Vein endothelial cell (primary cell): Measurements from ENCODE around the gene EXOC3L4. TPM values are rescaled to one million over a fixed set of nuclear protein-coding genes. Genes with fewer than 3 reads are reported as not detected.

Source experiments
- total RNA-seq: library from RNA; depleted of rRNA; stranded (reverse); fragments of >200 nt; gene quantifications from 2 replicates; pipeline ENCODE4 v1.2.3, GENCODE V29; 2012

The EXOC3L4 gene
- total RNA-seq = not detected in 2 replicates

GRCh38 chr14:103094406-103095209, at the start of gene EXOC3L4:
Gene EXOC3L4, plus strand, starts transcription at chr14:103094725. Its CDS starts 5,495 bp downstream, at chr14:103100220.

GRCh38 chr14:103057372-103058163, 37.0 kb upstream of the EXOC3L4 start, which contains the start of gene CDC42BPB:
Gene CDC42BPB, minus strand, starts transcription at chr14:103057549. Its CDS starts 376 bp downstream, at chr14:103057173.

DNA sequence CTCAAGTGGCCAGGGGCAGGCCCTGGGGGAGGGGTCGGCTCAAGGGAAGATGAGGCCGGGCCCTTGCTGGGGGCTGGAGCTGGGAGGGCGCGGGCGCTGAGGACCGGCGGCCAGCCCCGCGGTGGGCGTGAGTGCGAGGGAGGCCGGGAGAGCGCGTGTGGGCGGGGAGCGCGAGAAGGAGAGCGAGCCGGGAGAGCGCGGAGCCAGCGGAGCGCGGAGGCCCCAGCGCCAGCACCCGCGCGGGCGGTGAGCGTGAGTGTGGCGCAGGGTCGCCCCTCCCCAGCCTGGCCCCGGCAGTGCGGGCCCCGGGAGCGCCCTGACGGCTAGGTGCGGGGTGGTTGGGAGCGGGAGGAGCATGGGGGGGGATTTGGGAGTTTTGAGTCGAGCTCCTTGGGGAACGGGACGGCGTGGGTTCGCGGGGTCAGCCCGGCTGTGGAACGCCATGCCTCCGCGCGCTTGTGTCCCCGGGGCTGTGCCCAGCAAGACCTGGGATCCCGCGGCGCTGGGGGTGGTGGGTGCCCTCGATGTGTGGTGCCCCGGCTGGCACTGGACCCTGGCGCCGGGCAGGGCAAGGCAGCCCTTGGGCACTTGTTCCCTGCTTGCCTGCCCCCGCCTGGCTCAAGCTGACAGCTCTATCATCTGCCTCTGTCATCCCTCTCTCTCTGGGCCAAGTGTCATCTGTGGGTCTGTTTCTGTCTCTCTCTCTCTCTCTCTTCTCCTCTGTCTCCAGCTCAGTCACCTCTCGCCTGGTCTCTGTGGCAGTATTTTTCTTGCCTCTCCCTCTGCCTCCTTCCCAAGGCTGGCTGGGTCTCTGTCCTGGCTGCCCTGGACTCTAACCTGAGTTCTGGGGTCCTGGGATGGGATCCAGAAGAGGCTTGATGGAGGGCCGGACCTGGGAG, 10.3 kb upstream of the EXOC3L4 start, which contains the start of gene LBHD2:
Gene LBHD2, plus strand, starts transcription at position 190 of the 899 bp plus-strand sequence. CDS start 1,803 bp downstream, outside the sequence.

GRCh38 chr14:103122947-103123633, 28.6 kb downstream of the EXOC3L4 start, which contains the start of gene TNFAIP2:
Gene TNFAIP2, plus strand, starts transcription at chr14:103123461. Its CDS starts 2,997 bp downstream, at chr14:103126458.

Other genes with a start within 250 kb of the EXOC3L4 start
- 0.10 and 0.33 TPM in 2 replicates for gene AMN, start 172.1 kb upstream of the EXOC3L4 start, total RNA-seq
- 130 and 169 TPM in 2 replicates for gene CDC42BPB, start 37.2 kb upstream of the EXOC3L4 start, total RNA-seq
- gene LBHD2, start 10.5 kb upstream of the EXOC3L4 start, total RNA-seq = not detected in 2 replicates
- gene TNFAIP2, start 28.7 kb downstream of the EXOC3L4 start, total RNA-seq = 75.9 and 95.0 TPM in 2 replicates
- 159 and 217 TPM in 2 replicates for gene EIF5, start 239.5 kb downstream of the EXOC3L4 start, total RNA-seq